Endodermal cell (in vitro differentiated cells): ENCODE data around the gene PIK3R5. TPM values are rescaled to one million over a fixed set of nuclear protein-coding genes. Genes with fewer than 3 reads are reported as not detected.

Experiments
- DNase-seq: peaks from one replicate; pipeline ENCODE4 v3.0.0-alpha.2; 2017
- H3K27ac ChIP-seq: 2 replicates; pipeline ENCODE4 v1.5.1; 2013; ENCODE audit warnings: mild to moderate bottlenecking, low read depth, low read length, moderate library complexity
- H3K27me3 ChIP-seq: 2 replicates; pipeline ENCODE4 v1.6.1; 2013; ENCODE audit warnings: mild to moderate bottlenecking, low read length, moderate library complexity; ENCODE audit not compliant: insufficient read depth, control insufficient read depth, poor library complexity, severe bottlenecking
- H3K36me3 ChIP-seq: 2 replicates; pipeline ENCODE4 v1.7.0; 2013; ENCODE audit warnings: mild to moderate bottlenecking, low read length, moderate library complexity; ENCODE audit not compliant: control insufficient read depth, insufficient read depth
- H3K4me1 ChIP-seq: one replicate; pipeline ENCODE4 v1.7.0; 2013; ENCODE audit warnings: low read length; ENCODE audit not compliant: control insufficient read depth, insufficient read depth
- H3K4me3 ChIP-seq: 2 replicates; pipeline ENCODE4 v1.5.1; 2013; ENCODE audit warnings: mild to moderate bottlenecking, low read length, moderate library complexity
- H3K9ac ChIP-seq: 2 replicates; pipeline ENCODE4 v1.6.1; 2013; ENCODE audit warnings: mild to moderate bottlenecking, low read length, moderate library complexity; ENCODE audit not compliant: poor library complexity, severe bottlenecking; ENCODE audit errors: extremely low read depth
- H3K9me3 ChIP-seq: 2 replicates; pipeline ENCODE4 v1.6.1; 2013; ENCODE audit warnings: mild to moderate bottlenecking, low read length, moderate library complexity; ENCODE audit not compliant: control insufficient read depth
- H3K27ac Mint-ChIP-seq: 2 replicates; pipeline ENCODE4 v1.8.0; 2020; ENCODE audit warnings: mixed read lengths
- H3K27me3 Mint-ChIP-seq: 2 replicates; pipeline ENCODE4 v1.8.0; 2021; ENCODE audit warnings: mild to moderate bottlenecking, mixed read lengths; ENCODE audit not compliant: insufficient read depth
- H3K36me3 Mint-ChIP-seq: 2 replicates; pipeline ENCODE4 v1.8.0; 2020; ENCODE audit warnings: low read depth, mixed read lengths
- H3K4me1 Mint-ChIP-seq: 2 replicates; pipeline ENCODE4 v1.8.0; 2020; ENCODE audit warnings: mixed read lengths
- H3K4me3 Mint-ChIP-seq: 2 replicates; pipeline ENCODE4 v1.8.0; 2020; ENCODE audit warnings: mild to moderate bottlenecking, moderate library complexity, mixed read lengths
- H3K9me3 Mint-ChIP-seq: 2 replicates; pipeline ENCODE4 v1.8.0; 2020; ENCODE audit warnings: mild to moderate bottlenecking, mixed read lengths
- CTCF ChIP-seq: fragments of 200-600 bp; sonication (generic); conservative IDR thresholded peaks from 2 replicates; pipeline ENCODE4 v1.5.0; 2021; ENCODE audit warnings: antibody characterized with exemption, mild to moderate bottlenecking
- WGBS, 2 experiments: methylation state at CpG; one replicate each; pipeline versions ENCODE4 v1.1.5 to v1.1.7; 2013; ENCODE audit warnings: missing lambda C conversion rate in 2 of 2, mixed read lengths in 1 of 2; ENCODE audit not compliant: insufficient coverage in 1 of 2, insufficient read length in 1 of 2; 5-methylcytosine and 5-hydroxymethylcytosine counted together
- total RNA-seq, 2 donors: library from RNA; stranded (reverse); fragmentation: NEBNext Ultra II Directional in 1 of 2; extraction: Animal tissue kit (Norgen Biotek cat#: 25700) in 1 of 2; gene quantifications; 2 replicates in 1 of 2; 3 replicates in 1 of 2; pipeline ENCODE4 v1.2.1, GENCODE V29; 2021

PIK3R5 gene
- total RNA-seq, 2 donors from 2014 or later, result 10.4 to 37.0 TPM

- Histone ChIP-seq H3K27me3 (no peaks in the 10 kb centered on the region), H3K27ac (no peak overlapping the region), H3K4me3 (no peak overlapping the region), H3K36me3 (no peaks in the 10 kb centered on the region), H3K9ac (no peak overlapping the region), H3K4me1 (peaks cover 2% of the 10 kb centered on the region), H3K9me3 (no peaks in the 10 kb centered on the region)
- DNase-seq, result no peak
- Mint-ChIP-seq H3K4me3 (no peak overlapping the region), H3K4me1 (peaks cover 12% of the 10 kb centered on the region), H3K9me3 (no peaks in the 10 kb centered on the region), H3K36me3 (peaks cover 2% of the 10 kb centered on the region), H3K27ac (no peak overlapping the region), H3K27me3 (no peaks in the 10 kb centered on the region)
- WGBS, 2 experiments, result 97 to 100% methylated on average over 4 to 5 of the region's 5 CpGs
- no peak for TF ChIP-seq CTCF
Measured at GRCh38 chr17:8851600-8851999, 113.9 kb downstream of the PIK3R5 start.

GRCh38 chr17:8849311-8850041 lies 116.0 kb downstream of the PIK3R5 start:
- Histone ChIP-seq H3K9ac (no peak overlapping the region), H3K4me3 (no peak overlapping the region), H3K4me1 (peaks cover 2% of the 10 kb centered on the region), H3K27ac (no peak overlapping the region), H3K9me3 (no peaks in the 10 kb centered on the region), H3K27me3 (no peaks in the 10 kb centered on the region), H3K36me3 (no peaks in the 10 kb centered on the region)
- no peaks in the 10 kb centered on the region for H3K27me3 Mint-ChIP-seq
- peaks cover 2% of the 10 kb centered on the region for H3K36me3 Mint-ChIP-seq
- no peaks in the 10 kb centered on the region for H3K9me3 Mint-ChIP-seq
- no peak overlapping the region for H3K4me3 Mint-ChIP-seq
- WGBS, 2 experiments, result 77 to 92% methylated on average over 3 of the region's 4 CpGs
- DNase-seq, result peak; percentile 32
- no peak overlapping the region for H3K27ac Mint-ChIP-seq
- H3K4me1 Mint-ChIP-seq, result peaks cover 9% of the 10 kb centered on the region
- TF ChIP-seq CTCF, result no peak

- Mint-ChIP-seq H3K36me3 (peaks cover 2% of the 10 kb centered on the region), H3K4me3 (no peak overlapping the region), H3K4me1 (peaks cover 9% of the 10 kb centered on the region), H3K27ac (no peak overlapping the region), H3K9me3 (no peaks in the 10 kb centered on the region), H3K27me3 (no peaks in the 10 kb centered on the region)
- Histone ChIP-seq H3K27me3 (no peaks in the 10 kb centered on the region), H3K4me1 (peaks cover 2% of the 10 kb centered on the region), H3K9me3 (no peaks in the 10 kb centered on the region), H3K36me3 (no peaks in the 10 kb centered on the region), H3K27ac (no peak overlapping the region), H3K9ac (no peak overlapping the region), H3K4me3 (no peak overlapping the region)
- 93 to 100% methylated on average over 2 of the region's 2 CpGs for WGBS, 2 experiments
- TF ChIP-seq CTCF, result no peak
- peak; percentile 26 for DNase-seq
Measured at GRCh38 chr17:8847891-8848290, 117.6 kb downstream of the PIK3R5 start.
